Measurements from ENCODE around the gene STK36.

Gene STK36

GRCh38 chr2:218662827-218663226, 9.1 kb upstream of the STK36 start:
- DNase-seq (ENCODE audit: low read depth in 2 of 2), result no peak

DNA sequence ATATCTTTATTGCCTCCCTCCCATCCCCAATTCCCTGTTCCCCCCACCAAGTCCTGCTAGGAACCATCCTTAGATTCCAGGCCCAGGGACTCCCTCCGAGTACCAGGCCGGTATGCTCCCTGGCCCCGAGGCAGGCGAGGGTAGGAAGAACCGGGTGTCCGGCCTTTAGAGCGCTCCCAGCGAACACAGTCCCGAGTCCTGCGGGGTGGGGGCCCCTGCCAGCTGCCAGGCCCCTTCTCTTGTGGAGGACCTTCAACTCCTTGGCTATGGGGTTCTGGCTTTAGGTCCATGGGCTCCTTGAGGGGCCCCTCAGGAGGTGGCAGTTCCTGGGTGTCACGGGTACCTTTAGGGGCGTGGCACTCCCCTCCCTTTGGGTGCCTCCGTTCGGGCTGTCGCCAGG, 8.0 kb upstream of the STK36 start:
- no peak for DNase-seq (ENCODE audit: low read depth in 2 of 2)

DNA sequence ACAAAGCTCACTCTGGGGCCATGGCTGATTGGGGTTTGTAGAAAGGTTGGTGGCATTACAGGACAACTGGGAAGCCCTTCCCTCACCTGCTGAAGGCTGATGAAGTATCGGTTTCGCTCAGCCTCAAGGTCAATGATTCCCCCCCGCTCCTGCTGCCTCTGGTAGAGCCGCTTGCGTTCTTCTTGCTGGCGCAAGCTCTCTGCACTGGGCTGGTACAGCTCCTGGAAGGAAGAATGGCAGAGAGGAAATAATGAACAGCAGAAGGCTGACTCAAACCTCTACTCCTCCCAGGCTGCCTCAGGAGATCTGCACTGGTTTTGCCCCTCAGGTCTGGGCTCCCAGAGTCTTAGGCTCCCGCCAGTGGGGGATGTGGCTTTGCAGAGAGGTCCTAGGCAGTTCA, 7.2 kb upstream of the STK36 start:
- DNase-seq (ENCODE audit: low read depth in 2 of 2), result no peak

- no peak for DNase-seq (ENCODE audit: low read depth in 2 of 2)
These were observed 711 bp upstream of the STK36 start for GRCh38 chr2:218671097-218671653.

- DNase-seq (ENCODE audit: low read depth in 2 of 2), result no peak
These were observed 7.2 kb downstream of the STK36 start for GRCh38 chr2:218679119-218679518.

GRCh38 chr2:218680061-218680460, 8.2 kb downstream of the STK36 start:
- DNase-seq (ENCODE audit: low read depth in 2 of 2), result no peak

- DNase-seq (ENCODE audit: low read depth in 2 of 2), result peak in 1 of 2 donors; percentile 5
These were observed 15.6 kb downstream of the STK36 start for GRCh38 chr2:218687400-218688060.

- no peak for DNase-seq (ENCODE audit: low read depth in 2 of 2)
These were observed 19.3 kb downstream of the STK36 start for GRCh38 chr2:218691234-218691633.

DNA sequence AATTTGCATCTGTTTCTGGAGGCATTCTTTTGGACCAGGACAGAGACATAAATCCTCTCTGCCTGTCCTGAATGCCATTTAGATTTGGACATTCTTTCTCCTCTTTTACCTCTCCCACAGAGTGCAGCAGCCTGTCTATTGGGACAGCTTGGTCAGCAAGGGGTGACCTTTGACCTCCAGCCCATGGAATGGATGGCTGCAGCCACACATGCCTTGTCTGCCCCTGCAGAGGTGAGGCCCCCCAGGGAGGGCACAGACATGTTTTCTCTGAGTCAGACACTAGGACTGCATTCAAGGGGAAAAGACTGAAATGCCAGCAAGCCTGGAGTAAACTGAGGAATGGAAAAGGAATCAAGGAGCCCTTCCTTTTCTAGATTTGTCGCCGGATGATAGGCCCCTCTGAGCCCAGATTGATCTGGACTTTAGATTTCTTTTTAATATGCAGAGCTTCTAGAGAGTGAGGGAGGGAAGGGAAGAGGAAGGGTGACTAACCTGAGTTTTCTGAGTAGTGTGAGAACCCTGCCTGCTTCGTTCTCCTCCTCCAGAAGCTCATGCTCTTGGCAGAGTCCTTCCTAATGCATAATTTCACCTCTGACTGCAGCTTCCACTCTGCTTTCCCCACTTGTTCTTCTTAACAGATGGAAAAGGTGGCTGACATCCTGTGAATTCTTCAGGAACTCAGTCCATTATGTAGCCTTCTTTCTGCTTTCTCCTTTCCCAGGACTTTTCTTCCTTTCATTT, 22.7 kb downstream of the STK36 start:
- no peak for DNase-seq (ENCODE audit: low read depth in 2 of 2)

GRCh38 chr2:218698885-218699284, 27.0 kb downstream of the STK36 start:
- DNase-seq (ENCODE audit: low read depth in 2 of 2), result no peak

DNA sequence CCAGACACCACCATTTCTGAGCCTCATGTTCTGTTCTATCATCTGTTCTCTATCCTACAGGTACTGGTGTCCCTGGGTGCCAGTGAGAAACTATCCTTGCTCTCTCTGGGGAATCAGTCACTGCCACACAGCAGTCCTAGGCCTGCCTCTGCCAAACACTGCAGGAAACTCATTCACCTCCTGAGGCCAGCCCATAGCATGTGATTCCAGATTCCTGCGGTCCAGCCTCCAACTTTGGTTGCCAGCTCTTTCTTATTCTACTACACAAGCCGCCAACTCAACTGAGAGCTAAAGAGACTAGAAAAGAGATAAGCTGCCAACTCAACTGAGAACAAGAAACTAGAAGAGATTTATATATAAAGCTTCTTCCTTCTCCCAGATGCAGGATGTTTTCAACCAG, 29.9 kb downstream of the STK36 start:
- DNase-seq (ENCODE audit: low read depth in 2 of 2), result no peak

DNA sequence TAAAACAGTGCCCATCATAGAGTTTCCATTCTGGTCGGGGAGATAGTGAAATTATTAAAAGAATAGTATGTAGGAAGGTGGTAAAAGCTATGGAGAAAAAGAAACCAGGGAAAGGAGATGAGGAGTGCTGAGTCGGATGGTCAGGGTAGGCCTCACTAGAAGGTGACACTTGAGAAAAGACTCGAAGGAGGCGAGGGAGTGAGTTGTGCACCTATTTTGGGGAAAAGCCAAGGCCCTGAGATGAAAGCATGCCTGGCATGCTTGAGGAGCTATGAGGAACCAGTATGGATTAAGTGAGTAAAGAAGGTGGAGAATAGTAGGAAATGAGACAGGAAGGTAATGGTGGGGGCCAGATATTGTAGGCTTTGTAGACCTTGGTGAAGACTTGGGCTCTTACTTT, 31.5 kb downstream of the STK36 start:
- no peak for DNase-seq (ENCODE audit: low read depth in 2 of 2)

DNA sequence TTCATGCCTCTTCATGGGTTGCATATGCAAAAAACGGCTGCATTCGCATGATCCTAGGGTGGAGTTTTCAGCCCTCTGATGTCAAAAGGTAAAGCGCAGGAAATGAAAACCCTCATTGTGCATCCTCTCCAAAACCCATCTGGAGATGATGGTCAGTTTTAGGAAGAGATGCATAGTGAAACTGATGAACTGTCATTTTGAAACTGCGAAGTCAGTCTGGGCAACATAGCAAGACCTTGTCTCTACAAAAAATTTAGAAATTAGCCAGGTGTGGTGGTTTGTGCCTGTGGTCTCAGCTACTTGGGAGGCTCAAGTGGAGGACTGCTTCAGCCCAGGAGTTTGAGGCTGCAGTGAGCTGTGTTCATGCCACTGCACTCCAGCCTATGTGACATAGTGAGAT, 36.2 kb downstream of the STK36 start:
- DNase-seq (ENCODE audit: low read depth in 2 of 2), result no peak

- no peak for DNase-seq (ENCODE audit: low read depth in 2 of 2)
These were observed 38.0 kb downstream of the STK36 start for GRCh38 chr2:218709908-218710307.

DNA sequence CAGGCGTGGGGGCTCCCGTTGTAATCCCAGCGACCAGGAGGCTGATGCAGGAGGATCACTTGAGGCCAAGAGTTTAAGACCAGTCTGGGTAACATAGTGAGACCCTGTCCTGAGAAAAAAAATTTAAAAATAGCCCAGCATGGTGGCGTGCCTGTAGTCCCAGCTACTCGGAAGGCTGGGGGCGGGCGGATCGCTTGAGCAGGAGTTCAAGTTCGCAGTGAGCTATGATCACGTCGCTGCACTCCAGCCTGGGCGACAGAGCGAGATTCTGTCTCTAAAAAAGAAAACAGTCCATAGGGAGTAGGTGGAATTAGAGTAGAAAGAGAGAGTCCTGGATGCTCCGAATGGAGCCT, 38.4 kb downstream of the STK36 start:
- no peak for DNase-seq (ENCODE audit: low read depth in 2 of 2)

GRCh38 chr2:218710687-218711549, 39.0 kb downstream of the STK36 start, which contains the start of gene TTLL4:
Gene TTLL4 (plus strand): TSS chr2:218710835. CDS start chr2:218737677, 26,842 bp downstream.
- DNase-seq (ENCODE audit: low read depth in 2 of 2), result peak; percentile 97 to 98

- DNase-seq (ENCODE audit: low read depth in 2 of 2), result no peak
These were observed 39.7 kb downstream of the STK36 start for GRCh38 chr2:218711550-218711929.

GRCh38 chr2:218713922-218714321, 42.0 kb downstream of the STK36 start:
- DNase-seq (ENCODE audit: low read depth in 2 of 2), result no peak

DNA sequence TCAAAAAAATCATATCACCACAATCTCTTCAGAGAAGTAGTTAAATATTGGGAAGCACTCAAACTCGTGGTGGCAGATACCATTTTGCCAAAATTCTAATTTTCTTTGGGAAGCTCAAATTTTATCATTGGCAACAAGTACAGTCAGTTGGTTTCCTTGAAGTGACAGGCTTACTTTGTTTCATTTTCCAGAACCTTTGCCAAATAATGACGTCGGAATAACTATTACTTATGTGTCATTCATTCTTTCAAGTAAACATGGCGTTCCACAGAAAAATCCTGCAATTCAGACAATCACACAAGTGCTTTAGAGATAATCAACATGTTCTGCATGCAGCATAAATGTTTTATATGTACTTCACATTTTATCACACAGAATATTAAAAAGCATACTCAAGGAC, 44.2 kb downstream of the STK36 start:
- no peak for DNase-seq (ENCODE audit: low read depth in 2 of 2)

DNA sequence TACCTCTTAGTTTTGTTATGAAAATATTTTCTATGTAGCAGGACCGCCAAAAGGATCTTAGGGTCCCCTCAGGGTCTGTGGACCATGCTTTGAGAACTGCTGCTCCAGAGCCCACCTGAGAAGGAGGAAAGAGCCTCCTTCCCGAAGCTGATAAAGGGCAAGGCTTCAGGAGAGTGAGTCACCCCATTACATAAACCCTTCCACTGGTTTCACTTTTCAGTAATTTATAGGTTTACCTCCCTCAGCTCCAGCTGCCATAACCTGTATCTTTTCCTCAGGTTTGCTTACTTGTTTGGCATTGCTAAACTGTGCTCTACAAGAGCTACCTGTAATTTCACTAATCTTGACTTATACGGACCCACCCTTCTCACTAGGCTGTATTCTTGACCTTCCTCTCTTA, 45.4 kb downstream of the STK36 start:
- no peak for DNase-seq (ENCODE audit: low read depth in 2 of 2)

DNA sequence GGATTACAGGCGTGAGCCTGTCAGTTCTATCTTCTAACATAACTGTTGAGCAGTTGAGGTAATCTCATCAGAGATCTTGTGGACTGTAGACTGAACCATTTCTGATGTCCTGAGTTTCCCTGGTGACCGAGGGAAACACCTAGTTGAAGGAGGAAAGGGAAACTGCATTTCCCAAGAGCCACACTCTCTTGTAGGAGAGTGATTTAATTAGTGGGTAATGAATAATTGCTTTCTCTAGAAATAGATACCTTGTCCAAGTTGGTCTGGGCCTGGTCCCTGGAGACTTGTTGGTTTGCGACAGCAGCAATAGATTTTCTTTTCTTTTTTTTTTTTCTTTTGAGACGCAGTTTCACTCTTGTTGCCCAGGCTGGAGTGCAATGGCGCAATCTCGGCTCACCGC, 46.2 kb downstream of the STK36 start:
- DNase-seq (ENCODE audit: low read depth in 2 of 2), result no peak

DNA sequence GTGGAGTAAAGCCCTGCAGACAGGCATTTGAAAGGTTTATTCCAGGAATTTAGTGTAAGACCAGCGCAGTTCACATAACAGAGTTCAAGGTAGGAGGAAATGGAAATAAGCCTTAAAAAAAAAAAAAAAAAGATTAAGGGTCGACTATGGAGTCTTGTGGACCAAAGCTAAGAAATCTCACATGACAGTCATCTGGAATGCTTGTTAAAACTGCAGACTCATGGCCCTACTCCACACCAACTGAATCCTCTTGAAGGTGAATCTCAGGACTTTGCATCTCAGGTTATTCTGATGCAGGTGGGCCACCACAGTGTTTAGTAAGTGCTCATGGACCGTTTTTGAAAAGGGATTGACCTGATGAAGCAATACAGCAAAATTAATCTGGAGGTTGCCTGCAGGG, 47.6 kb downstream of the STK36 start:
- DNase-seq (ENCODE audit: low read depth in 2 of 2), result no peak
